ENCODE results near the gene VAV2. TPM values are rescaled to one million over a fixed set of nuclear protein-coding genes. Genes with fewer than 3 reads are reported as not detected.
"Not testable (repeated sequence)": the region's sequence is repeated elsewhere in the genome, so short reads cannot be mapped to it uniquely, and the experiment has no call there.

Gene VAV2
- total RNA-seq, 1 experiment from 2014 or later = 9.7 TPM

DNA sequence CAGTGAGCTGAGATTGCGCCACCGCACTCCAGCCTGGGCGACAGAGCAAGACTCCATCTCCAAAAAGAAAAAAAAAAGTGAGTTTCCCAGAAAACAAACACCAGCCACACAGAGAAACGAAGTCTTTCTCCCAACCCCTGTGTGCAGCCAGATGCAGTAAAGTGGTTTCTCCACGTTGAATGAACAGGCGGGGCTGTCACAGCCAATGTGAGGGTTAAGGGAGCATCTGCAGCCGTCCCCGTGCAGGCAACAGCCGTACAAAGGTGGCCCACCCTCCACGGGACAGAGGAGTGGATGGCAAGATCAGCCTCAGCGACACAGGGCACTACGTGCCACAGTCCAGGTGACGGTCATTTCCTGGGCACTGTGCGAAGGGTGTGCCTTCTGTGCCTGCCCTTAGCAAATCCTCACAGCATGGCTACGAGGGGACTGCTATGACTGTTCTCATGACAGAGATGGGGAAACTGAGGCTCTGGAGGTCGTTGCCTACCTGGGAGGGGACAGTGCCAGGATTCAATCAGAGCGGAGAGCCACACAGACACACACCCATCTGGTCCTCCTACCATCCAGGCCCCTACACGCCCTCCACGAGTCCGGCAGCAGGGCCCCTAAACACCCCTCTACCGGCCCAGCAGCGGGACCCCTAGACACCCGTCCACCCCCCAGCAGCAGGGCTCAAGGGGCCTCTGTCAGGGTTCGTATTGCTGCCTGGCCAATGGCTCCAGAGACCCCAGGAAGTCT, 2.3 kb downstream of the VAV2 start:
- Histone ChIP-seq H3K9me3 (ENCODE audit: low read length) (no peaks in the 10 kb centered on the region), H3K27ac (ENCODE audit: low read length) (no peak overlapping the region), H3K4me2 (ENCODE audit: low read length) (peak overlapping the region; percentile 94), H3K36me3 (ENCODE audit: low read depth, low read length) (no peaks in the 10 kb centered on the region), H2AFZ (ENCODE audit: low read length) (no peak overlapping the region), H3K9ac (ENCODE audit: low read length) (no peak overlapping the region), H3K4me3 (ENCODE audit: low read length) (peak overlapping the region; percentile 92), H3K4me1 (ENCODE audit: insufficient read depth, low read length) (peaks cover 13% of the 10 kb centered on the region), H3K27me3 (ENCODE audit: low read length) (no peaks in the 10 kb centered on the region), H3F3A (ENCODE audit: low read length, unreplicated experiment) (no peaks in the 10 kb centered on the region), H3K79me2 (ENCODE audit: low read length) (peaks cover 64% of the 10 kb centered on the region), H4K20me1 (ENCODE audit: low read length) (peaks cover 11% of the 10 kb centered on the region; the same call in 1 of the 2 replicates), H3K9me2 (replicated peaks; ENCODE audit: low read length) (no peaks in the 10 kb centered on the region)
- DNase-seq (no peak), ATAC-seq (no peak)
- TF ChIP-seq EZH2 (IDR thresholded peaks at IDR 0.05; ENCODE audit: low read length, unreplicated experiment) (no peak), EZH2phosphoT487 (IDR thresholded peaks at IDR 0.05; ENCODE audit: borderline replicate concordance, low read length) (no peak)
- TF ChIP-seq, protein P1, sequence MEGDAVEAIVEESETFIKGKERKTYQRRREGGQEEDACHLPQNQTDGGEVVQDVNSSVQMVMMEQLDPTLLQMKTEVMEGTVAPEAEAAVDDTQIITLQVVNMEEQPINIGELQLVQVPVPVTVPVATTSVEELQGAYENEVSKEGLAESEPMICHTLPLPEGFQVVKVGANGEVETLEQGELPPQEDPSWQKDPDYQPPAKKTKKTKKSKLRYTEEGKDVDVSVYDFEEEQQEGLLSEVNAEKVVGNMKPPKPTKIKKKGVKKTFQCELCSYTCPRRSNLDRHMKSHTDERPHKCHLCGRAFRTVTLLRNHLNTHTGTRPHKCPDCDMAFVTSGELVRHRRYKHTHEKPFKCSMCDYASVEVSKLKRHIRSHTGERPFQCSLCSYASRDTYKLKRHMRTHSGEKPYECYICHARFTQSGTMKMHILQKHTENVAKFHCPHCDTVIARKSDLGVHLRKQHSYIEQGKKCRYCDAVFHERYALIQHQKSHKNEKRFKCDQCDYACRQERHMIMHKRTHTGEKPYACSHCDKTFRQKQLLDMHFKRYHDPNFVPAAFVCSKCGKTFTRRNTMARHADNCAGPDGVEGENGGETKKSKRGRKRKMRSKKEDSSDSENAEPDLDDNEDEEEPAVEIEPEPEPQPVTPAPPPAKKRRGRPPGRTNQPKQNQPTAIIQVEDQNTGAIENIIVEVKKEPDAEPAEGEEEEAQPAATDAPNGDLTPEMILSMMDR (conservative IDR thresholded peaks at IDR 0.05; ENCODE audit: low read depth, low read length) = no peak
- ChIA-PET POLR2A (ENCODE audit: unreplicated experiment) (no interaction called here), CTCF (no interaction called here)
- no TSS peak for BruUV-seq (replicated peaks)
- intact Hi-C loops (cut with micrococcal nuclease) = loop anchor here (2.0 kb wide), 1 partner anchor 45 kb away; no protein-coding TSS in a partner anchor

DNA sequence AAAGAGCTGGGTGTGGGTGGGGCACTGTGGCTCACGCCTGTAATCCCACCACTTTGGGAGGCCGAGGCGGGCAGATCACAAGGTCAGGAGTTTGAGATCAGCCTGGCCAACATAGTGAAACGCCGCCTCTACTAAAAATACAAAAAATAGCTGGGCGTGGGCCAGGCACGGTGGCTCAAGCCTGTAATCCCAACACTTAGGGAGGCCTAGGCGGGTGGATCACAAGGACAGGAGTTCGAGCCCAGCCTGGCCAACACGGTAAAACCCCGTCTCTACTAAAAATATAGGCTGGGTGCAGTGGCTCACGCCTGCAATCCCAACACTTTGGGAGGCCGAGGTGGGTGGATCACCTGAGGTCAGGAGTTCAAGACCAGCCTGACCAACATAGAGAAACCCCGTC, 3.4 kb downstream of the VAV2 start:
- DNase-seq; H3F3A ChIP-seq (ENCODE audit: low read length, unreplicated experiment); H3K9me2 ChIP-seq (replicated peaks; ENCODE audit: low read length); ATAC-seq; BruUV-seq (replicated peaks); H3K4me3 ChIP-seq (ENCODE audit: low read length); H3K27me3 ChIP-seq (ENCODE audit: low read length); H3K36me3 ChIP-seq (ENCODE audit: low read depth, low read length); H3K9me3 ChIP-seq (ENCODE audit: low read length); H2AFZ ChIP-seq (ENCODE audit: low read length); CTCF ChIA-PET; intact Hi-C loops (cut with micrococcal nuclease); POLR2A ChIA-PET (ENCODE audit: unreplicated experiment); H3K4me2 ChIP-seq (ENCODE audit: low read length); H3K27ac ChIP-seq (ENCODE audit: low read length); H3K9ac ChIP-seq (ENCODE audit: low read length): not testable (repeated sequence)
- Histone ChIP-seq H4K20me1 (ENCODE audit: low read length) (peaks cover 11% of the 10 kb centered on the region; the same call in 1 of the 2 replicates), H3K4me1 (ENCODE audit: insufficient read depth, low read length) (peaks cover 10% of the 10 kb centered on the region), H3K79me2 (ENCODE audit: low read length) (peaks cover 74% of the 10 kb centered on the region)

DNA sequence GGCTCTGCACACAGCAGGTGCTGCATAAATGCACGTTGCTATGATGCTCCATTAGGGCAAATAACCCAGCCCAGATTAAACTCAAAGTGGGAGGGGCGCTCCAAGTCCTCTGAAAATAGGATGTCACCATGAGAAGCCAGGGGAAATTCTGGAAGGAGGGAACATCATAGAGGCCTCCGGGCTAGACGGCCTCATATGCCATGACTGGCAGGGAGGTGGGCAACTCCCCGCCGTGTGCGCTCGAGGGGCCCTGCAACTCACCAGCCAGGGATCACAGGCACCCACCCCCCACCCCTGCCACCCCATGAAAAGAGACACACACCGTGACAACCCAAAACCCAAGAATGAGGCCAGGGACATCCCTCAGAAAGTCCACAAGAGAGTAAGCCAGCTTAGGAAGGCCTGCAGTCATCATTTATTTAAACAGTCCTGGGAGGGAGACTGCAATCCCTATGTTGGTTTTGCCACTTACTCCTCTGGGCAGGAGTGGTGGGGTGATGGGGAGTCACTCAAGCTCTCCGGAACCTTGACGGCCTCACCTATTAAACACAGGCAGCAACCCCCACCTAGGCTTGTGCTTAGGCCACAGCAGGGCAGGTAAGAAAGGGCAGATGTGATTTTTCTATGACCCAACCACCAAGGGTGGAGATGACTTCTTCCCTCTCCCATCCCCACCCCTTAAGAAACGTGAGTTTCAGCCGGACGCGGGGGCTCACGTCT, 4.0 kb downstream of the VAV2 start:
- intact Hi-C loops (cut with micrococcal nuclease) = no loop called here
- no peak overlapping the region for H3K9ac ChIP-seq (ENCODE audit: low read length)
- no peak overlapping the region for H2AFZ ChIP-seq (ENCODE audit: low read length)
- no peak overlapping the region for H3K4me2 ChIP-seq (ENCODE audit: low read length)
- H3K9me2 ChIP-seq (replicated peaks; ENCODE audit: low read length) = no peaks in the 10 kb centered on the region
- H3K36me3 ChIP-seq (ENCODE audit: low read depth, low read length) = no peaks in the 10 kb centered on the region
- H3K4me1 ChIP-seq (ENCODE audit: insufficient read depth, low read length) = peaks cover 7% of the 10 kb centered on the region; the same call in 1 of the 2 replicates
- peaks cover 78% of the 10 kb centered on the region for H3K79me2 ChIP-seq (ENCODE audit: low read length)
- H3K27ac ChIP-seq (ENCODE audit: low read length) = no peak overlapping the region
- no peaks in the 10 kb centered on the region for H3K27me3 ChIP-seq (ENCODE audit: low read length)
- peaks cover 11% of the 10 kb centered on the region; the same call in 1 of the 2 replicates for H4K20me1 ChIP-seq (ENCODE audit: low read length)
- no peak overlapping the region for H3K4me3 ChIP-seq (ENCODE audit: low read length)
- ChIA-PET CTCF (no interaction called here), POLR2A (ENCODE audit: unreplicated experiment) (no interaction called here)
- BruUV-seq (replicated peaks) = no TSS peak
- no peak for TF ChIP-seq EZH2 (IDR thresholded peaks at IDR 0.05; ENCODE audit: low read length, unreplicated experiment)
- TF ChIP-seq, protein P1 (conservative IDR thresholded peaks at IDR 0.05; ENCODE audit: low read depth, low read length) = no peak
- TF ChIP-seq EZH2phosphoT487 (IDR thresholded peaks at IDR 0.05; ENCODE audit: borderline replicate concordance, low read length) = no peak
- no peak for ATAC-seq
- H3F3A ChIP-seq (ENCODE audit: low read length, unreplicated experiment) = no peaks in the 10 kb centered on the region
- DNase-seq = no peak
- no peaks in the 10 kb centered on the region for H3K9me3 ChIP-seq (ENCODE audit: low read length)
